Osteoblast (primary cell): Measurements from ENCODE around the gene HELZ2. TPM values are rescaled to one million over a fixed set of nuclear protein-coding genes. Genes with fewer than 3 reads are reported as not detected.

Experiments
- DNase-seq: peaks from one replicate; pipeline ENCODE4 v3.0.0; 2011; ENCODE audit warnings: low spot score, mixed read lengths; ENCODE audit not compliant: insufficient read length; ENCODE audit errors: missing footprints
- H2AFZ ChIP-seq: 2 replicates; pipeline ENCODE4 v1.6.0; 2011; ENCODE audit warnings: mild to moderate bottlenecking, low read length
- H3K27ac ChIP-seq: 2 replicates; pipeline ENCODE4 v1.5.1; 2011; ENCODE audit warnings: mild to moderate bottlenecking, low read depth, low read length, moderate library complexity
- H3K27me3 ChIP-seq: 2 replicates; pipeline ENCODE4 v1.6.0; 2012; ENCODE audit warnings: mild to moderate bottlenecking, control low read depth, inconsistent platforms, low read length, moderate library complexity; ENCODE audit not compliant: insufficient read depth
- H3K36me3 ChIP-seq: 2 replicates; pipeline ENCODE4 v1.5.1; 2011; ENCODE audit warnings: mild to moderate bottlenecking, low read length, control low read depth, moderate library complexity; ENCODE audit not compliant: insufficient read depth
- H3K4me1 ChIP-seq: 2 replicates; pipeline ENCODE4 v1.5.1; 2011; ENCODE audit warnings: mild to moderate bottlenecking, low read length, control low read depth, moderate library complexity; ENCODE audit not compliant: insufficient read depth
- H3K4me2 ChIP-seq: 2 replicates; pipeline ENCODE4 v1.6.0; 2011; ENCODE audit warnings: mild to moderate bottlenecking, low read length; ENCODE audit not compliant: insufficient read depth
- H3K4me3 ChIP-seq: fragments of 200-600 bp; sonication (generic); 3 replicates; pipeline ENCODE4 v1.5.1; 2012; ENCODE audit warnings: mild to moderate bottlenecking, low read length, inconsistent platforms; ENCODE audit not compliant: insufficient read depth
- H3K79me2 ChIP-seq: 2 replicates; pipeline ENCODE4 v1.6.0; 2012; ENCODE audit warnings: mild to moderate bottlenecking, low read length, control low read depth, inconsistent platforms; ENCODE audit not compliant: insufficient read depth
- H3K9me3 ChIP-seq: 2 replicates; pipeline ENCODE4 v1.5.1; 2011; ENCODE audit warnings: low read depth, low read length, control low read depth
- H4K20me1 ChIP-seq: 2 replicates; pipeline ENCODE4 v1.6.0; 2012; ENCODE audit warnings: mild to moderate bottlenecking, low read length, control low read depth; ENCODE audit not compliant: insufficient read depth
- CTCF ChIP-seq: IDR thresholded peaks from 2 replicates; pipeline ENCODE4 v1.5.1; 2011; ENCODE audit warnings: mild to moderate bottlenecking, low read depth, low read length, moderate library complexity; ENCODE audit errors: extremely low read depth
- total RNA-seq: library from RNA; depleted of rRNA; stranded (reverse); fragments of >200 nt; gene quantifications from 2 replicates; pipeline ENCODE4 v1.2.3, GENCODE V29; 2012

HELZ2 gene
- total RNA-seq, 1 donor: 27.5 TPM

GRCh38 chr20:63553933-63554290 lies 20.1 kb downstream of the HELZ2 start, which contains the start of gene FNDC11:
Gene FNDC11 (plus strand): TSS chr20:63554159. CDS start chr20:63555664, 1,505 bp downstream.
- no peak for TF ChIP-seq CTCF
- H3K4me1 ChIP-seq: no peaks in the 10 kb centered on the region
- H2AFZ ChIP-seq: peak within 1 kb of the TSS; percentile 68
- peaks cover 3% of the 10 kb centered on the region for H3K27me3 ChIP-seq
- H3K27ac ChIP-seq: no peak within 1 kb of the TSS
- DNase-seq: no peak
- no peaks in the 10 kb centered on the region for H3K9me3 ChIP-seq
- no peaks in the 10 kb centered on the region for H3K79me2 ChIP-seq
- H3K4me3 ChIP-seq: peak within 1 kb of the TSS; percentile 72
- no peaks in the 10 kb centered on the region for H4K20me1 ChIP-seq
- no peaks in the 10 kb centered on the region for H3K36me3 ChIP-seq
- H3K4me2 ChIP-seq: peak within 1 kb of the TSS; percentile 82

- Histone ChIP-seq H2AFZ (peak overlapping the region; percentile 68), H3K27ac (no peak overlapping the region), H4K20me1 (no peaks in the 10 kb centered on the region), H3K4me1 (no peaks in the 10 kb centered on the region), H3K36me3 (no peaks in the 10 kb centered on the region), H3K79me2 (no peaks in the 10 kb centered on the region), H3K27me3 (peaks cover 8% of the 10 kb centered on the region), H3K4me2 (peak overlapping the region; percentile 82), H3K4me3 (peak overlapping the region; percentile 72), H3K9me3 (no peaks in the 10 kb centered on the region)
- TF ChIP-seq CTCF: no peak
- DNase-seq: peak; percentile 97
Observed at GRCh38 chr20:63553251-63553932, 20.6 kb downstream of the HELZ2 start.

DNA sequence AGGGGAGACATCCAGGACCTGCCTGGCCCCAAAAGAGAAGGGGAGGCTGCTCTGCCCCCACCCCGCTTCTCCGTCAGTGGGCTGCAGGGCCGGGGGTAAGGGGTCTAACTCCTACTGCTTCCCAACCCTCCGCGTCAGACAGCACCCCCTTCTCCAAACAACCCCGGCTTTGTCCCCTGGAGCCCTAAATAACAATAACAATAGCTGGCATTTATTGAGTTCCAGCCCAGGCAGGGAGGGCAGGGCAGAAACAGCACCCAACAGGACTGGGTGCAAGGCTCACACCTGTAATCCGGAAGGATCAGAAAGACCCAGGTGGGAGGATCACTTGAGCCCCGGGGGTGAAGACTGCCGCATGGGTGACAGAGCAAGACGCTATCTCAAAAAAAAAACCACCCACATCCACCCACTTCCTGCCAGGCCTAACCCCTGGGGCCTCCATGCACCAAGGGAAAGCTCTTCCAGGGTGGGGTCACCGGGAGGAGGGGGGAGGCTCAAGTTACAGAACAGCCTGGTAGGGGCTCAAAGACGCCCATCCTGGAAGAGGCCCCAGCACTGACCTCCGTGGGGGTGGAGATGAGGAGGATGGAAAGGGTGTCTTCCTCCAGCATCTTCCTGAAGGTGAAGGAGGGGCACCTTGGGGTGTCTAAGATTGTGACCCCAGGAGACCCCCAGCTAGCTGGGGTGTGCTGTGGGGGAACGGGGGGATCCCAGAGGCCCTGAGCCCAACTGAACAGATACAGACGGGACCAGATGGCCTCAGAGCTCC lies 21.4 kb downstream of the HELZ2 start:
- Histone ChIP-seq H3K27me3 (peaks cover 14% of the 10 kb centered on the region), H4K20me1 (no peaks in the 10 kb centered on the region), H3K27ac (no peak overlapping the region), H3K4me1 (no peaks in the 10 kb centered on the region), H2AFZ (no peak overlapping the region), H3K79me2 (no peaks in the 10 kb centered on the region), H3K36me3 (no peaks in the 10 kb centered on the region), H3K4me3 (no peak overlapping the region), H3K4me2 (no peak overlapping the region), H3K9me3 (no peaks in the 10 kb centered on the region)
- DNase-seq: no peak
- TF ChIP-seq CTCF: no peak

DNA sequence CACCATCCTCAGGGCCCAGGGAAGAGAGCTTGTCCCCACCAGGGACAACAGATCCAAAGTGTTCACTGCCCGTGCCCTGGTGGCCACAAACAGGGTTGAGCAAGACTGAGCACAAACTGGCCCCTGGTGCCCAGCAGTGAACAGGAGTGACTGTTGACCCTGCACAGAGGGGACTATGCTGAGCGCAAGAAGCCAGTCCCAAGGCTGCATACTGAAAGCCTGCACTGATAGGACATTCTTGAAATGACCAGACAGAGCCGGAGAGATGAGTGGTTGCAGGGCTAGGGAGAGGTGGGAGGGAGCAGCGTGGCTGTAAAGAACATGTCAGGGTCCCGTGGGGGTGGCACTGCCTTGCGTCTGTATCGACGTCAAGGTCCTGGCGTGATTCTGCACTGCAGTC lies 23.0 kb downstream of the HELZ2 start:
- no peaks in the 10 kb centered on the region for H4K20me1 ChIP-seq
- no peak overlapping the region for H3K4me2 ChIP-seq
- no peak for TF ChIP-seq CTCF
- no peaks in the 10 kb centered on the region for H3K36me3 ChIP-seq
- no peak overlapping the region for H3K27ac ChIP-seq
- no peak overlapping the region for H3K4me3 ChIP-seq
- no peaks in the 10 kb centered on the region for H3K9me3 ChIP-seq
- no peaks in the 10 kb centered on the region for H3K4me1 ChIP-seq
- no peak overlapping the region for H2AFZ ChIP-seq
- peak; percentile 91 for DNase-seq
- H3K79me2 ChIP-seq: no peaks in the 10 kb centered on the region
- peaks cover 17% of the 10 kb centered on the region for H3K27me3 ChIP-seq
